ENCODE measurements around the gene REL.
"Not testable (repeated sequence)": the region's sequence is repeated elsewhere in the genome, so short reads cannot be mapped to it uniquely, and the experiment has no call there.

The REL gene

DNA sequence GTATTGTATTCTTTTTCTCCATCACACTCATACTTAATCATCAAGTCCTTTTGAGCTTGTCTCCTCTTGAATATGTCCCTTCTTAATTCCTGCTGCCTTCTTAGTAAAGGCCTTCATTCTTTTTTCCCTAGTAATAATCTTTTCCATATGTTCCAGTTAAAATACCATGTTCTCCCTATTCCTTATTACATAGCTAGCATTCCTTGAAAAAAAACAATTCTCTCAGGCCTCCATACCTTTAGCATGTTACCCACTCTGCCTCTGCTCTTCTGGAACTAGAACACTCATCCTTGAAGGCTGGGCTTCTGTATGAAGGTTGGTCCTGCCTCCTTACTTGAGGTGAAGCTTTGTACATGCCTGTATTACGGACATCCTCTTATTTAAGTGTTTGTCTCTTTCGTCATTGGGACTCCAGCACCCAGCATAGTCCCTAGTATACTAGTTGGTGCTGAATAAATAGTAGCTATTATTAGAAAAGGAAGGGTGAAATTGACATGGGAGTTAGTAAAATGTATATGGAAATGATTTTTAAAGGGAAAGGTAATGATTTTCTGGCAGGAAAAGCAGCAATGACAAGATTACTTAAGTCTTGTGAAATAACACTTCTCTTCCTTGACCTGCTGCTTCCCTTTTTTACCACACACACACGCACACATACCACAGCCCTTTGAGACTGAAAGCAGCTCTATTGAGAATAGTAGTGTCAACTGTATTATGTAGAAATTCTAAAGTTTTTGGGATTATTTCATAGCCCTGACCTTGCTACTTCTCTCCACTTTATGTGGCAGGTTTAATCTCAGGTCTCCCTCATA lies 45.6 kb downstream of the REL start:
- DNase-seq, result no peak

DNA sequence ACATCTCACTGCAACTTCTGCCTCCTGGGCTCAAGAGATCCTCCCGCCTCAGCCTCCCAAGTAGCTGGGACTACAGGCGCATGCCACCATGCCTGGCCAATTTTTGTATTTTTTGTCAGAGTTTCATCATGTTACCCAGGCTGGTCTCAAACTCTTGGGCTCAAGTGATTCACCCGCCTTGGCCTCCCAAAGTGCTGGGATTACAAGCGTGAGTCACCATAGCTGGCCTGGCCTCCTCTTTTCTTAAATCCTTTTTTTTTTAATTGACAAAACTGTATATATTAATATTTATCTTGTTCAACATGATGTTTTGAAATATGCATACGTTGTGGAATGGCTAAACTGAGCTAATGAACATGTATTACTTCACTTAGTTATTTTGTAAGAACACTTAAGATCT lies 50.7 kb downstream of the REL start:
- DNase-seq, result not testable (repeated sequence)

DNA sequence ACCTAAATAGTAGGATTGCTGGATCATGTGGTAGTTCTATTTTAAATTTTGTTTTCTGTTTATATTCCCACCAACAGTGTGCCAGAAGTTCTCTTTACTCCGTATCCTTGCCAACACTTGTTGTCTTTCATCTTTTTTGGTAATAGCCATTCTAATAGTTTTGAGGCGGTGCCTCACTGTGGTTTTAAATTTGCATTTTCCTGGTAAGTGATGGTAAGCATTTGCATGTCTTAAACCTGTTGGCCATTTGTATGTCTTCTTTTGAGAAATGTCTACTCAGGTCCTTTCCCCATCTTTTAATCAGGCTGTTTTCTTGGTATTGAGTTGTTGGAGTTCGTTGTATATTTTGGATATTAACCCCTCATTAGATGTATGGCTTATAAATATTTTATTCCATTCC lies 51.6 kb downstream of the REL start:
- no peak for DNase-seq

DNA sequence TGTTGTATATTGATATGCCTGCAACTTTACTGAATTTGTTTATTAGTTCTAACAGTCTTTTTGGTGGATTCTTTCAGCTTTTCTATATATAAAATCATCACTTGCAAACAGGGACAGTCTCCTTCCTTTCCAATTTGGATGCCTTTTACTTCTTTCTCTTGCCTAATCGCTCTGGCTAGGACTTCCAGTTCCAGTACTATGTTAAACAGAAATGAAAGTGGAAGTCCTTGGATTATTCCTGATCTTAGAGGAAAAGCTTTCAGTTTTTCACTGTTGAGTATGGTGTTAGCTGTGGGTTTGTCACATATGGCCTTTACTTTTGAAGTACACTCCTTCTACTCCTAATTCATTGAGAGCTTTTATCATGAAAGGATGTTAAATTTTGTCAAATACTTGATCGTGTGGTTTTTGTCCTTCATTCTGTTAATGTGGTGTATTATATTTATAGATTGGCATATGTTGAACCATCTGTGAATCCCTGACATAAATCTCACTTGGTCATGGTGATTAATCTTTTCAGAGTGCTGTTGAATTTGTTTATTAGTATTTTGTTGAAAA lies 52.9 kb downstream of the REL start:
- no peak for DNase-seq

DNA sequence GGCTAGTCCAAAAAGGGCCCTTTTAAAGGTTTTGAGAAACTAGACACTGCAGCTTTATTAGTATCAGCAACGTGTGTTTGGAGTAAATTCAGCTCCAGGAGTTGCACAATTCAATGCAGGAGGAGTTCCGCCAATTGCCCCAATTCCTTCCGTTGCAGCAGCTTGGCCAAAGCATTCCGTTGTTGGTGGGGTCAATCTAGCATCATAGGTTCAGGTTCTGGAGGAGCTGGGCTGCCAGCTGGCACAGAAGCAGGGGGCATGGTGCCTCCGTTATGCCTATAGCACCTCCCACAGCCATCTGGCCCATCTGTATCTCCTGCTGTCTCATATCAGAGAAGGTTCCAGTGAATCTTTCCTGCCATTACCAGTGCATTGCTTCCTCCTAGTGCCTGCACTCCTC lies 55.4 kb downstream of the REL start:
- DNase-seq, result no peak

DNA sequence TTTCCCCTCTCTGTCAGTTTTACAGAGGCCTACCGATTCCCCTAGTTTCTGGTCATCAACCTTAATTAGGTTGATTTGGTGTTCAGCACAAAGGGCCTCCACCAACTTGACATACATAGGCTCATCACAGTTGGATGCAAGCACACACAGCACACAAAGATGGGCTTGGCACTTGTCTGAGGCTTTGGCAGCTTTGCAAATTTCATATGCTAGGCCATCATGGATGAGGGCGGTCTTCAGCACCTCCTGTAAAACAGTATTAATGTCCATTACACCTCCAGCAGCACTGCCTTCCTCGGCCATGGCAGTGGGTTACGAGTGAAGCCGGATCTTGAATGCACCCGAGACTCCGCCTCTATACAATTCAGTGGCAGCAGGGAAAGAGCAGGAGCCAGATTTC lies 56.9 kb downstream of the REL start:
- no peak for DNase-seq

DNA sequence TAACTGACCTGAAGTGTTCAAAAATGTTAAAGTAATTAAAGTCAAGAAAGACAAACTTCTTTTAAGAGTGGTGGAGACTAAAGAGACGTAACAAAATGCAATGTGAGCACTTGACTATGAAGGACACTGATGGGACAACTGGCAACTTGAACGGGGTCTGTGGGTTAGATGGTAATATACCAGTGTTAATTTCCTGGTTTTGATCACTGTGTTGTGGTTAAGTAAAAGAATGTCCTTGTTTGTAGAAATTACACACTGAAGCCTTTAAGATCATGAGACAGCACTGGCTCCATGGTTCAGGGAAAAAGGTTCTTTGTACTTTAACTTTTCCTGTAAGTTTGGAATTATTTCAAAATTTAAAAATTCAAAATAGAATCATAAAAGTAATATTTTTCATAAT lies 58.2 kb downstream of the REL start:
- no peak for DNase-seq

DNA sequence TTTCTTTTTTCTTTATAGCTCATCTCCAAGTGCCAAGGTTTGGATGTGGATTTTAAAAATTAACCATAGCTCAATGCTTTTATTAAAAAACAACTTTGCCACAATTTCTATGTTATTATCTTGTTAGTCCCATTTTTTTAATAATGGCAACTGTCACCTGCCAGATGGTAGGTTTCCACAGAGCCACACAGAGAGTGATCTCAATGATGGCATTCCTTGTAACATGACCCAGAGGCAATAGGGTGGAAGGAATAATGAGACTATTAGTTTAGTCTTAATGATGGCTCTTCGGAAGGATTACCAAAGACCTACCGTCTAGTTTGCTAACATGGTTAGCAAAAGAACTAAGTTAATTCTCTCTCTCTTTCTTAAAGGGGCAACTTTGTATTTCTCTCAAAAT lies 64.0 kb downstream of the REL start:
- no peak for DNase-seq

DNA sequence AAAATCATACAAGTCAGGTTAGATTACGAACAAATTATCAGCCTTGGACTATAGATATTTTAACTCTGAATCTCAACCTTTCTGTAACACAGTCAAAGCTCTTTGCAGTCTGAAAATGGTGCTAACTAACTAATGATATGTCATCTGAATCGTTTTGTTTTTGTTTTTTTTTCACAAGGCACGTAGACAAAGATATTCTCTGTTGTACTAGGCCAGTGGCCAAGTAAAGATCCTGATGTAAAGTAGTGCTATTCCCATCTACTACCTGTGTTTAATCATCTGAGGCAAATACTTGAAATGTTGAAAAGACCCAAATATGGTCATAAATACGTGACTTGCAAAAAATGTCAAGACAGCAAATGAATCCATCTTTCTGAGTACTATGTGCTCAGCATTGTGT lies 65.7 kb downstream of the REL start:
- no peak for DNase-seq

DNA sequence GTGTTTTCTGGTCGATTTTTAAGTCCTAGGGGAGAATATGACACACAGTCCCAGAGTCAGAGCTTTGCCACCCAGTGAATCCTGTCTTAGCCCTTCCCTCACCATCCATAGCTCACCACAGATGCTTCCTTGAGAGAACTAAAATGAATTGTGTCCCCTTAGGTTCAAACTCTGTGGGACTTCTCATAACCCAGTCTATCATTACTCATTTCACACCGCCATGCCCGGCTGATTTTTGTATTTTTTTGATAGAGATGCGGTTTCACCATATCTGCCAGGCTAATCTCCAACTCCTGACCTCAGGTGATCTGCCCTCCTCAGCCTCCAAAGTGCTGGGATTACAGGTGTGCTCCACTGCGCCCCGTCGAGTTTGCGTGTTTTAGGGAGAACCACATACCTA lies 66.8 kb downstream of the REL start:
- DNase-seq, result no peak

DNA sequence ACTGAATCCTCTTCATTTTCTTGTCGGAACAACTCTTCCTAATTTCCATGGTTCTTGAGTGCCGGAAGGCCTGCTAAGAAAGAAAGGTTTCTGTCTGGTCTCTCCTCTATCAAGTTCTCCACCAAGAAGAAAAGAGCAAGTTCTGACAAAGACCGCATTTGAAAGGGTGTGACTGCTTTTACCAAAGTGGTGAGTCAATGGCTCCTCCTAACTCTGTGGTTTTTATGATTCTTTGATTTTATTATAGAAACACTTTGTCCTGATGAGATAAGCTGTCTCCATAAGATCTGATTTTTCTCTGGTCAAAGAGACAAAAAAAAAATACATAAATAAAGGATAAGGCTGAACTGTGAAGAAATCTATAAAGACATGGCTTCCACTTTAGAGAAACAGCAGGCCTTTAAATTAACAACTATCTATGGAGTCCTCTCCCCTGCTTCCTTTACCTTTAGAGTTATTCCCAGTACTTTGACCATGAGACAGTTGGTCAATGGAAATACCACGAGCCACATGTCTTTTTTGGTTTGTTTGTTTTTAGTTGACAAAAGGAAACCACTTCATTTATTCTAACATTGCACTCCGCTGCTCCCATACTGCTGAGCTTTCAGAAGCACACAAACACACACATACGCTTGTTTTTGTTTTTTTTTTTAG lies 67.7 kb downstream of the REL start:
- DNase-seq, result no peak

DNA sequence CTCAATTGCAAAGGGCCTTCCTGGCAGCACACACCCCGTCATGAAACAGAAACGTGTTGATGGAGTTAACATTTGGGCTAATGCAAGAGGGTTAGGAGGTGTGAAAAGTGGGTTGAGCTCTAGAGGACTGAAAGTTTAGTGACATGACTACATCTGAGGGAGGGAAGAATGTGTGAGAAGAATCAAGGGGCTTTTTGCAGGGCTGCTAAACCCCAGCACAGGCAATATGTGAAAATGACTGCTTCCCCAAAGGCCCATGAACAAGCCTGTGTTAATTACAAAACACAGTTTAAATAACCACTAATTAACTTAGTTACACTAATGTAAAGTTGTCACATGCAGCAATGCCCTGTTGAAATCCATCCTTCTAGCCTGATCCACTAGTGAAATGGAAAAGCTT lies 72.8 kb downstream of the REL start:
- DNase-seq, result no peak

DNA sequence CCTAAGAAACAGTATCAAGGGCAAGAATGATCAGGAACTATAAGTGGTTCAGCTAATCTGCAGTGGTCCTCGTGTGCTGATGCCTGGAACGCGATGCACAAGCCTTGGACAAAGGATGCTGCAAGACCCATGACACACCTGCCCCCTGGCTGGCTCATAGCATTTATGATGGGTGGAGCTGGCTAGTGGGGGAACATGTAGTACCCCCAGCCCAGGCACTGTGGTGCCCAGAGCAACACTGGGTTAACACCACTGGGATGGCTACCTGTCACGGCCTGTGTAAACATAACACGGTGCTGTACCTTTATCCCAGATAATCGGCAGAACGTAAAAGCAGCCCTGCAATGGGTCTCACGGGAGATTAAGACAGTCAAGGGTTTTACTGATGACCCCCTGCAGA lies 75.8 kb downstream of the REL start:
- DNase-seq, result no peak

DNA sequence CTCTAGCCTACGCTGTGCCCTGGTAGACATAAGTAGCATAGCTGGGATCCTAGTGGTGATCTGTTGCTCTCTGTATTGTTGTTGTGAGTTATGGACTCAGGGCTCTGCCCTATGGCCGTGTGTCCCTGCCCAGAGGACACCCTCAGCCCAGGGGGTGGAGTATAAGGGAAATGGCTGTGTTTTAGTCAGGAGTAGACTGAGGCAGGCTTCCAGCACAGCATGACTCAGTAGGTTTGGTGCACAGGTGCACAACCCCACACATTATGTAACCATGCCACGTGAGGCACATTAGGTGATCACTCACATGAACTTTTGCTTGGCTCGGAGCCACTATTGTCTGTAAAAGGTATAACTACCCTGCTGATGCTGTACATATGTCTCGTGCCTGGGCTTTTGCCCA lies 76.3 kb downstream of the REL start:
- DNase-seq, result peak; percentile 70

DNA sequence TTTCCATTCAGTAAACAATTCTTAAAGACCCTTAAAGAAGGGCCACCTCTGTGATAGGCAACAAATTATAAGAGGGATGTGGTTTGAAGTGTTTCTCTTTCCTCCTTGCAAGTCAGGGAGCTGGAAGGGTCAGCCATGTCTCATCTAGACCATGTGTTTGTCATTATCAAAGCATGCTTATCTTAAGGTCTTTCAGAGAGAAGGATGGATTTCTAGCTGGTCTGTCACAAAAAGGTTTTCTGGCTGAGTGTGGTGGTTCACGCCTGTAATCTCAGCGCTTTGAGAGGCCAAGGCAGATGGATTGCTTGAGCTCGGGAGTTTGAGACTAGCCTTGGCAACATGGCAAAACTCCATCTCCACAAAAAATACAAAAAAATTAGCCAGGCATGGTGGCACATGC lies 77.0 kb downstream of the REL start:
- DNase-seq, result no peak

DNA sequence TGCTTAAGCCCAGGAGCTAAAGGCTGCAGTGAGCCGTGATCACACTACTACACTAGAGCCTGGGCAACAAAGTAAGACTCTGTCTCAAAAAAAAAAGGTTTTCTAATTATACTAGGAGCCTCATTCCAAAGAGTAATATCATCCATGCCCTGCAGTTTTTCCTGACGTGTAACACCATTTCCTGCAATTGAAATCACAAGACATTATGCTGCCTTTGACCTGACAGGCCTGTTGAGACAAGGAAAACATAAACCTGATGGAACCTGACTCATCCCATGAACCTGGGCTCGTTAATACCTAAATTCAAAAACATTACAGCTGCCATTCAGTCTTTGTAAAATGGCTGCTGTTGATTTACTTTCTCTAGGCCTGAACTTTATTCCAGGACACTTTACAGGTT lies 77.4 kb downstream of the REL start:
- no peak for DNase-seq

DNA sequence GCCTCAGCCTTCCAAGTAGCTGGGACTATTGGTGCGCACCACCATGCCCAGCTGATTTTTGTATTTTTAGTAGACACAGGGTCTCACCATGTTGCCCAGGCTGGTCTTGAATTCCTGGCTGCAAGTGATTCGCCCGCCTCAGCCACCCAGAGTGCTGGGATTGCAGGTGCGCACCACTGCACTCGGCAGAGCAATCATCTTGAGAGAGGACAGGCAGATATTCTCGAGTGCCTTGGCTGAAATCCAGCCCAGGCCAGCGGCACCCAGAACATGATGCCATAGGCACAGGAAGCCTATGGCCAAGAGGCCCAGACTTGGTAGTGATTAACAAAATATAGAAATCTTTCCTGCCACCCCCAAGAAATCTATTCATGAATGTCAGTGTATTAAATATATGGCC lies 78.1 kb downstream of the REL start:
- DNase-seq, result no peak

DNA sequence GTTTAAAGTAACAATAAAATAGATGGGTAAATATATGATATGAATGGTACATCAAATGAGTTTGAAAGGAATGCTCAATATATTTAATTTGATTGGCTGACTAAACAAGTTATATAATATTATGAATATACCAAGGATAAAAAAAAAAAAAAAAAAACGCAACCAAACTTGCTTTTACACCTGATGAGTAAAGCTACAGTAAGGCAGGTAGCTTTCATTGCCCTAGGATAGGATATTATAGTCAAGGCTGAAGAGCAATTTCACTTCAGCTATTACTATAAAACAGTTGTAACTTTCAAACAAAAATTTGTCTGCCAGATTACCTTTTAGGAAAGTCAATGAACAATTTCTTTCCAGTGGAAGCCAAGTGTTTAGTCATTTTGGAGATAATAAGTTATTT lies 79.3 kb downstream of the REL start:
- no peak for DNase-seq

DNA sequence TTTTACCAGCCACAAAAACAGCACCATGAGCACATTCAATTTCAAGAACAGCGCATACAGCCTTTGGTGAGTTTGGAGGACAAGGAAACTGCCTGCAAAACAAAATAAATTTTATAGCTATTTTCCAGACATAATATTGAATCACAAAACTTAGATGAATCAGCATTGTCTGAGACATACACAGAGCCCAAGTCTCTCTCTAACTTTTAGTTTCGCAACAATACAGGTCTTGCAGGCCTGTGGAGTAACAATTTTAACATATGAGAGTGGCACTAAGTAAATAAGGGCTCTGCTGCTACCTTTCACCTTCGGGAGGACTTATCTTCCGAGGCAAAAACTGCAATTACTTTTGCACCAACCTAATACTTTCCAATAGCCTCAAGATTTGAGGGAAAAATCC lies 80.1 kb downstream of the REL start:
- no peak for DNase-seq

DNA sequence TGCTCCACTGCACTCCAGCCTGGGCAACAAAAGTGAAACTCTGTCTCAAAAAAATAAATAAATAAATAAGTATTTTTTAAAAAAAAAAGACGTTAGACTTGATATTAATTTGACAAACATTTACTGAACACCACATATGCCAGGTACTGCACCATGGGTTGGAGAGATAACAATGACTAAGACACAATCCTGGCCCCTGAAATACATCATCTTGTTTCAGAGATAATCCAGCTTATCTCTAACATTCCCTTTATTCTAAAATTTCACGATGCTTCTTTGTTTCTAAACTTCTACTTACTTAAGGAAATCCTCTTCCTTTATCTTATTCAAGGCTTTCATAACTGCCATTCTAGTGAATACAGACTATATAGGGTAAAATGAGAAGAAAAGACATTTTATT lies 81.2 kb downstream of the REL start:
- no peak for DNase-seq

DNA sequence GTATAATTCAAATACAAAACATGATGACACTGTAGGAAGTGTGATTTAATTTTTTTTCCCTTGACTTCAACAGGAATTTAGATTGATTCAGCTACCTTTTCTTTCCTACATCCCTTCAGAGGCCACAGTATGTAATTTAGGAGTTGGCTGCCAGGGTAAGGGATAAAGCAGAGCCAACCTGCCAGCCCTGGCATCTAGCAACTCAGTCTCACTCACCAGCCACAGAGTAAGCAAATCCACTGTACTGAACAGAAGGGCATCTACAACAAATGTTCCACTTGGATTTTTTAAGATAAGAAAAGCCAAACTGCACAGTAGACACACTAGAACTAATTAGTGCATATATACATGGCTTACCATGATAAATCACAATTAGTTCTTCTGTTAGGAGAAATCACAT lies 81.8 kb downstream of the REL start:
- no peak for DNase-seq

DNA sequence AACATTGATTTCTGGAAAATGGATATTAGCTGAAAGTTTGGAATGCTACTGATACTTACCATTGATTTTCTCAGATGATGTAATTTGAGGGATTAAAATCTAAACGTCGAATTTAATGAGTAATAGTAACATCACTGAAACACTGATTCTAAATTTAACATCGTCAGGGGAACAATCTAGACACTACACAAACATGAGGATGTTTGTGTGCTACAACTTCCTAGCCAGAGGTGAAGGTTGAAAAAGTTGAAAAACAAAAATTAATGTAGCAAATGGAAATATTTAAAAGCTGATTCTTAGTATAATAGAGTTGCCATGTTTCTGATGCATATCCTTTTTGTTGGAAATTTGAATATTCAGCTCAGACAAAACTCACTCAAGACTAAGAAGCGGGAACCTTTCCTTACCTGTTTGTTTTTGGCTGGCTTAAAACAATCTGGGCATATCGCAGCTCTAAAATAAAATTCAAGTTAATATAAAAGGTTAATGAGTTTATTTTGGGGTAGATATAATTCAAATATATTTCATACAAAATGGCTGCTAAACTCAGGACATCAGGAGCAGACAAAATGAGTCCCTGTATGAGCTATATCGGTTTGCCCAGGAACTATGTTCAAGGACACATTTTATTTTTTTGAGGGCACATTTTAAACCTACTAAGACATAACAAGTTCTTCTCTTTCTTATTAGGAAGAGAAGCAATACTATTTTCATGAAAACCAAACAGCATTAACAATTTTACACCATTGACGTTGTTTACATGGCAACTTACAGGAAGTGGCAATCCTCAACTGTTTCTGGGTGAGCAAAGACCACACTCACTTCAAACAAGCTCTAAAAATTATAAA lies 83.5 kb downstream of the REL start:
- no peak for DNase-seq

DNA sequence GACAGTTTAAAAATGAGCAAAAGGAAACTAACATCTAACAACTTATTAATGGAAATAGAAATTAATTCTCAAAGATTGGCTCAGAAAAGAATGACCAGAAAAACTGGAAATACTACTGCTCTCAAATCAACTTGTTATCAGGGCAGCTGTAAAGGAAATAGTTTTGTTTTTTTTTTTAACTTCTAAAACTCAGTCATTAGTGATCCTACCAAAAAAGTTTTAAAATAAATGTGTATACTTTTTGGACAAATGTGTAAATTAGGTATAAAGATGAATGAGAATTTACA lies 84.1 kb downstream of the REL start:
- DNase-seq, result no peak

All from RPMI8226 (cell line).